COLO668 (cell line): ENCODE data around the gene TGM5.
A peak's percentile ranks its signal among the peaks of the same experiment; 100 is the strongest.

ENCODE experiments used
- DNase-seq: peaks from one replicate; lab custom pipeline; 2025; ENCODE audit not compliant: unreplicated experiment; lab: John Stamatoyannopoulos, UW

TGM5 gene

DNA sequence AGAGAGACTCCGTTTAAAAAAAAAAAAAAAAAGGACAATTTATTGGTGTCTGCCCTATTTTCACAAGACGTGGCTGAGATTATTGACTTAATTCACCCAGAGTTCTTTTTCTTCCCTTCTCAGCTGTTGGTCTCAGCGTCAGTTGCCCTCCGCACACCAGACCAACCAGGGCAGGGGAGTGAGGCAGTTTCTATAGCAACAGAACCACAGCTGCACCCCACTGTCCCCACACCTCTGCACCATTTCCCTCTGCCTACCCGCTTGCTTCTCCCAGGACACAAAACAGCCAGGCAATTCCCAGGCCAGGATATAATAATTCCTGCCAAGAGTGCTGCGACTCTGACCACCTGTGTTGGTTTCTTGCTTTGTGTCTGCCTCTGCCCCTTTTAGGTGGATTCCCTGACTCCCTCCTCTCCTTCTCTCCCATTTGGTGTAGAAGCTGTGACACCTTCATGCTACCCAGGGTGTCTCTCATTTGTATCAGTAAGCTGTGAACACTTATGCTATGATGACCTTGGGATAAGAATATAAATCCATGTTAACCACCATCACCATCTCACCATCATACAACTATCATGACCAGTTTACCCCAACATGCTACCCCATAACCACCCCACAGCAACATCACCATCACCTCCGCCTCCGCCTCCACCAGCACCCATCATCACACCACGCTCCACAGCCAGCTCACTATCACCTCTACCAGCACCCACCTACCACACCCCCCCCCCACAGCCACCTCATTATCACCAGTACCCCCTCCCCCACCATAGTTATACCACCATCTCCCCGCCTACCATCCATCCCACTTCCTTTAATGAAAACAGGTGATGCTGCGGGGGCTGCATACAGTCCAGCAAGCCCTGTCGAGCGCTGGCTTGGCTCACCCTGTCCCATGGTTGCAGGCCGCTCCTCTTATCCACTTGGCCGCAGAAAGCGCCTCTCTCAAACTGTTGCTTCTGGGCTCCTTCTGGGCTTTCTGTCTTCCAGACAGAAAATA lies 46.5 kb downstream of the TGM5 start:
- DNase-seq: no peak

DNA sequence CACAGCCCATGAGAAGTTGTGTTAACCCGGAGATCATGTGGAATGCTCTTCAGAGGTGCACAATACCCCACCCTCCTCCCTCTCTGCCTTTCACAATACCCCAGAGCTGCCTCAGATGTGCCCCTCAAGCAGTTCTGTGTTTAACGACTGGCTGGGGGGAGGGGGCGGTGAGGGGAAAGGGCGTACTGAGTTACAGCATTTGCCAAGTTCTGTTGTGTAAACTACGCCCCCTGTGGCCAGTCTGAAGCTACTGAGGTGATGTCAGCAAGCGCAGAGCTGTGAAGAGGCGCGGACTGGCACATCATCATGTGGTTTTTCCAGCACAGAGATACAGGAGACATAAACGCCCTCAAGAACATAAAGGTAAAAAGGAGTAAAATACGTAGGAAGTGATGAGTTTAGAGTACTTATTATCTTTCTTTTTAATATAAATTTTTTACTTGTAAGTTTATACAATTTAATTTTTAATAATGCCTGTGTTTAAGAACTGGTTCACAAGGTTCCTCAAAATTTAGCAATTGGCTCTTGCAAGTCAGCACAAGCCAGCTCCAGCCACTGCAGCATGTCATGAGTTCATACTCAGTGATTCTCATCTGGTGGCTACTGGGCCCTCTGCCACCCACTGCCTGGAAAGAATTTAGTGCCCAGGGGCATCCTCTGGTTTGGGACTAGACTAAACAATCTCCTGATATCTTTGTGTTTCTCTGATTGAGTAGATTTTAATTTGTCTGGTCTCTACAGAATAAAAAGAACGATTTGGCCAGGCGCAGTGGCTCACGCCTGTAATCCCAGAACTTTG lies 47.6 kb downstream of the TGM5 start:
- no peak for DNase-seq

DNA sequence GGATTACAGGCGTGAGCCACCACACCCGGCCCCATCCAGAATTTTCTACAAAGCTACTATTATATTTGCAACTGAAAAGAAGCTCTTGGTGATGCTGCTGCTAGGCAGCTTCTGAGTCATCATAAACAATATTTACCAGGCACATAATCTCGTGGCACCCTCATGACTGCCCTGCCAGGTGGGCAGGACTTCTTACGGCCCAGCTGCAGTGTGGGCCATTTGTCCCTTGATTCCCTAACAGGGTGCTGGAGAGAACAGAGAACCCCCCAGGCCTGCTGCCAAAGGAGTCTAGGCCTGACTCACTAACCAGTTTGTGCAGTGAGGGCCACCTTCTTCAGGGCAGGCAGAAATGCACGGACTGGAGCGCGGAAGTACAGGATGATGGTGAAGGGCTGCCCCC lies 50.8 kb downstream of the TGM5 start:
- no peak for DNase-seq

DNA sequence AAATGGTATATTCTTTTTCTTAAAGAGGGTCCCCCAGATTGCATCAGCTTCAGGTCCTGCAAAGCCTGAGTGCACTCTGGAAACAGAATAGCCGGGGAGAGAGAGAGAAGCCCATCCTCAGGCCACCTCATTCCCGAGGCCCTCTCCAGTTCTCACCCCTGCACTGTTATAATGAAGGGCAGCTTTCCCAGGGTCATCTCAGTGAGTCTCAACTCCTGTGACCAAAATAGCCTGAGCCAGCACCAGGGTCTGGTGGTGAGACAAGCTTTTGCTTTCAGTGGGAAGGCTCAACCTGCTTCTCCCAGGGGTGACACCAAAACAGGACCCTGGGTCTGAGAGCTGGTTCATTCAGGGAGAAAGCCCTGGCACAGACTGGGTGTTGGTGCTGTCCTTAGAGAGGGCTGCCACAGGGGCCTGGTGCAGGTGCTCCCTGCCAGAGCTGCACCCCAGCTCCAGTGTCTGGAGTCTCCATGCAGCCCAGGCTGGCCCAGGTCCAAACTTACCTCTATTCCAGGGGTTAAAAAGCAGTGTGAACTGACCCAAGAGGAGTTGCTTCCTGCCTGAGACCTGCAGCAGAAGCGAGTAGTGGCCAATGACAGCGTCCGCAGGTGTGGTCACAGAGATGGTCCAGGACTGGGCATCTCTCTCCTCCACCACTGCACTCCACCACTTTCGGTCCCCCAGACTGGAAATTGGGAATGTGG lies 52.0 kb downstream of the TGM5 start:
- DNase-seq: no peak

DNA sequence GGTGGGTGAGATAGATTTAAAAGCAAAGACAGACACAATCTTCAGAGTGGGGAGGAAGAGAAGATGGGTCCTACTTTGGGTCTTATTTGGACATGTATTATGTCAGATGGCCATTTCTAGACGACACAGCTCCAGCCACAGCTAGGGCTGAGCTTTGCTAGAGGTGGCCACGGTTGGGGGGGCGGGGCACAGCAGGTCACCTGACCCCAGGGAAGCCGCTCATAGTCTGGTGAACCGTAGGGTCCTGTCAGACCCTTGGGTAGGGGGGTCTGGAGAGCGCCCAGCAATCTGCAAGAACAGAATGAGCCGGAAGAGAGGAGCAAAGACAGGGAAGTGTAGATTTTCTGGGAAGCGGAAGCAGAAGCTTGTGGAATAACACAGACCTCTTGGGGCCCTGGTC lies 52.6 kb downstream of the TGM5 start:
- DNase-seq: no peak

DNA sequence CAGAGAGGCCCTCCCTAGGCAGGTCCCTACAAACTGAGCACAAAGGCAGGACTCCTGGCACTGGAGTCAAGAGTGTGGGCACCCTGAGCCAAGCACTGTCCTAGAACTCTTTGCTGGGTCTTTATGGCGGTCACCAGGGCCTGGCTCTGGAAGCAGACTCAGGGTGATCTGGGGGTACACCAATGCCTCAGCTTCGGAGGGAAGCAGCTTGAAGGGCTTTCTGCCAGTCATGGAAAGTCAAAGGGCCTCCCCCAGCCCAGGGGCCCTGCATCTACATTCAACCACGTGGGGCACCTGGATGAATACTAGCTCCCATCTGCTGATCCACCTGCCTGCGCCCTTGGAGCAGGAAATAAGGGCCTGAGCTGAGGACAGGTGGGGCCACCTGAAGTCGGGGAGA lies 53.3 kb downstream of the TGM5 start:
- DNase-seq: no peak

DNA sequence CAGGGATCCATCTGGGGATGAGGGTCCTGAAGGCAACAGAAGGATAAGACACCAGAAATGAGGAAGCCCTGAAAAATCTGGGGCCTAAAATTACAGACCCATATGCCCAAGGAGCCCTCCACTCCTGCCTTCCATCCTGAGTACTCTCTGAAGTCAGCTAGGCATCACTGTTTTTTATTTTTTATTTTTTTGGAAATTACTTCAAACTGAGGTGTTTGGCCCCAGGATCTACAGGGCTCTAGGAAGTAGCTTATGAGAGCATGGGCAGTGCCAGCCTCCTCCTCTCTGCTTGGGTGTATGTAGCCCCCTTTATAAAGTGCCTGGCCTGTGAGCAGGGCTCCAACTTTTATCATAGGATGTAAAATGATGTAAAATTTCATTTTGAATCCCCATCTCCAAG lies 53.8 kb downstream of the TGM5 start:
- no peak for DNase-seq

DNA sequence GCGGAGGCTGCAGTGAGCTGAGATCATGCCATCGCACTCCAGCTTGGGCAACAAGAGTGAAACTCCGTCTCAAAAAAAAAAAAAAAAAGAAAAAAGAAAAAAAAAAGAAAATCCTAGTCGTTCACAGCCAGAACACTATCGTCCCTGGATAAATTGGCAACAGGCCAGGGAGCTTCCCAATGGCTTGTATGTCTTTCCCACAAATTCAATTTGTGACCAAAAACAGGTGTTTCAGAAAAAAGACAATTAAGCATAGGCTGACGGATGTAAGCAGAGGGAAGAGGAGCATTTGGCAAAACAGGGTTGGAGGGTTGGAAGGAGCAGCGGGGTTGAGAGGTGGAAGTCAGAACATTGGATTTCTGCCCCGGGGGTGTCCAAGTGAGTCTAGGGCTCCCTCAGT lies 54.4 kb downstream of the TGM5 start:
- DNase-seq: no peak

DNA sequence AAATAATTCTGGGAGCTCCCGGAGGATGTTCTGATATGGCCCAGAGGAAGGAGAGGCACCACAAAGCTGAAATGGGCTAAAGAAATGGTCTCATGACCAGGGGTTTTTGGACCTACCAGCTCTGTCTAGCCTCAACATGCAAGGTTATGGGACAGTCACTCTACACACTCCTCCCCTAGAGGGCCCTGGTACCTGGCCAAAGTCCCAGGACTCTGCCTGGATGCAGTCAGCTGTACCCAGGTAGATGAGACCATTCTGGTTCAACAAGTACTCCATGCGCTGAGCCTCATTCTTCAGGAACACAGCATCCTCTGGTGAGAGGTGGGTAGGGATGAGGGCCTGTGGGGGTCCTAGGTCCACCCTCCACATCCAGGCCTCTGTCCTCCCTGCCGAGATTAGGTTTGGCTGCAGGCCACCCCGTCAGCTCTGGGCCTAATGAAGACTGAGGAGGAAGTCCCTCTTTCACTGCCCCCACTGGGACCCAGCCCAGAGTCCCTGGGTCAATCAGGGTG lies 55.4 kb downstream of the TGM5 start:
- no peak for DNase-seq

DNA sequence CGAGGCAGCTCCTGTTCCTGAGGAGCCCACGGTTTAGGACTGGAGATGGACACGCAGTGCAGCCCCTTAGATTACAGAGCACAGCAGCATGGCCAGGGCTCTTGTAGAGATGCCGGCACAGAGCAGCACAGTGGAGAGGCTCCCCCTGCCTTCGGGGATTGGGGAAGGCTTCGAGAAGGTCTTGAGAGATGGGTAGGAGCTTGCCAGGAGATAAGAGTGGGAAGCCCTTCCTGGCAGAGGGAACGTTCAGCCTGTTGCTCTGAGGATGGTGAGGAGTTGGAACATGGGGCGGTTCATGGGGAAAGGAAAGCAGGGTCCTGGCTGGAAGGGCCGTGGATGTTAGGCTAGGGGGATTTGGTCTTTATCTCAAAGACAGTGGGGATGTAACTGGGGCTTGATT lies 55.9 kb downstream of the TGM5 start:
- no peak for DNase-seq

DNA sequence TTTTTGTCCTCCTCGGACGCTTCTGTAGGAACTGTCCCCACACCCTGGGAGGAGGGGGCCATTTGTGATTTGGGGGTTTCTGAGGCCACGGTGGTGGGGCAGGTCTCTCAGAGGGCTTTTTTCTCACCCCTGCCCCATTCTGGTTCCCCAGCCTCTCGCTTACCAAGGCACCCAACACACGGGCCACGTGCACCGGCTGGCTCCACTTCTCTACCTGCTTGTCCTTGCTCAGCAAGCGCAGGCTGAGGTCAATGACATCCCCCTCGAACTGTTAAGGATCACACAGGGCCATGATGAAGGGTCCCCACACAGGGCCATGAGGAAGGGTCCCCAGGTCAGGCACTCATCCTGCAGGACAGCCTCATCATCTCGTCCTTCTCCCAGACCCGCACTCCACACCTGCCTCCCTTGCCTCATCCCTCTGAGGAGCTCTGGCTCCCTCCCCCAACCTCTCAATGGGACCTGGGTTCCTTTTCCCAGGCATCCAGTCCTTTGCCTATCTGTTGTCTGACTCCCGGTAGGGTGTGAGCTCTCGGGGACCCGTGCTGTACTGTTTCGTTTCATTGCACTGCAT lies 56.5 kb downstream of the TGM5 start:
- DNase-seq: no peak

DNA sequence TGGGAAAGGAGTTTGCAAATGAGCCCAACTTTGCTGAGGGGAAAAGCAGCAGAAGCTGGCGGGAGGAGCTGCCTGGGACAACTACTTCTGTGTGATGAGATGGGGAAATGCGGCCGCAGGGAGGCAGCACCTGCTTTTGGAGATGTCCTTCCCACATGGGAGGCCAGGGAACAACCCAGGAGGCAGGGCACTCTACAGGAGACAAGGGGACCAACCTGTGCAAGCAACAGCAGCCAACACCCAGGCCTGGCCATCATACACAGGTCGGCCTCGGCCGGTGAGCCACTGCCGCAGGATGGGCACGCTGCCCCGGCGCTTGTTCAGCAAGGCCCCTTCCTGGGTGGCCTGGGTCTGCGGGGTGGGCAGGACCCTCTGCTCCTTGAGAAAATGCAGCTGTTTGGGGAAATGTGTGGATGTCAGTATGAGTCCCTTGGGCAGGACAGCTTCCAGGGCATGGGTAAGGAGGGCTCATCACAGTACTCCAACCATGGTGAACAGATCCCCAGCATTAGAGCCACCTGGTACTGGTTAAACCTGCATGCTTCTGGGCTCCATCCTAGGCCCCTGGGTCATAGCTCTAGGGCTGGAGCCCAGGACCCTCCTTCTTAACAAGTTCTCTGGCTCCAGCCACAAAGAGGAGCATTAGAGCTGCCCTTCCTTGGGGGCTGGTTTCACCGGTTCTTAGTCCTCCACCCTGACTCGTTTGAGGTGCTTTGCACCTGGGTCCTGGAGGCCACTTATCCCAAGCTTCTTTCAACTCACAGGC lies 57.5 kb downstream of the TGM5 start:
- DNase-seq: peak; percentile 25

DNA sequence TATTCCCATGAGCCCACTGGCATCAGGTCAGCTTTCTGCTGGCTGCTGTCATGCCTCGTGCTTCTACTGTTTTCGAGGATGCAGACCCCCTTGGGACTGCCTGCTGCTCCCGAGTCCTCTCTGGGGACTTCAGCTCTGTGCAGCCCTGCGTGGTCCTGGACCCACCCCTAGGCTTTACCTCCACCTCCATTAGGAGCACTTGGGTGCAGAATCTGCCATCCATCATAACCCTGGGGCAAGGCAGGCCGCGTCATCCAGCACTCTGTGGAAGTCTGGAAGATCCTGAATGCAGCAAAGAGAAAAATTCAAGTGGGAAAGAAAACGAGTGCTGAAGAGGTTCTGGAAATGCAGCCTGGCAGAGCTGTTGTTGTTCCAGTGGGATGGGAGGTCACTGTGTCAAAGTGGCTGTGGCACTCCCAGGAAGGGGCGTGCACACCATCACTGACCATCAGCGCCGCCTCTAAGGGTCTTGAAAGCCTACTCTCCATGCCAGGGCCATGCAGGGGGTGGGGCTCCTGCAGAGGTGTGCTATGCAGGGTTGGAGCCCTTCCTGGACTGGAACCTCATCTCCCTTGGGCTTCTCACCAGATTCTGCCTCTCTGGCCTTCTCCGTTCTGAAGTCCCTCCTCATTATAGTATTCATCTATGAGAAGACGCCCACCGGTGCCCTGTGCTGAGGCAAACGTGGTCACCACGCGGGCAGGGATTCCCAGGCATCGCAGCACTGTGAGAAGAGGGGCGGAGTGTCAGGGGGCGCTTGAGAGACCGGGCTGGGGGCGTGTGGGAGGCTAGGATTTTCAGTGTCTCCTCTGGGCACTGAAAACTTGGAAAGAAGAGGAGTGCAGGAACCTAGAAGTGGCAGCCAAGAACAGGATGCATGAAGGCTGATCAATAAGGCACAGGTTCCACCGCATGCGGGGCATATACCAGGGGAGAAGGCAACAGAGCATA lies 58.4 kb downstream of the TGM5 start:
- DNase-seq: no peak

DNA sequence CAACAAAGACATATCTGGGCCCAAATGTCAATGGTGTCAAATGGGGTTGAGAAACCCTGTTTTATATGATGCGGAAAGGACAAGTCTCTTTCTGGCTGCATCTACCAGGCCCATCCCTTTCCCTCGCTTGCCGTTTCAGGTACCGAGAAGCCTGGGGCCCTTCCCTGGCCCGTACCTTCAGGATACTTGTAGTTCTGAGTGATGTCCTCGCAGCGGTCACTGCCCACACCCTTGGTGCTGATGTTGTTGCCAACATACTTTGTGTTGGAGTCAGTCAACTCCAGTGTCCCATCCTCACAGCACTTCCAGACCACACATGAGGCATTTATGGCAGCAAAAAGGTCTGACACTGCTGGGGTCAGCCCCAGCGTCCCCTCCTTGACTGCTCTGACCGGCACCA lies 59.7 kb downstream of the TGM5 start:
- no peak for DNase-seq

DNA sequence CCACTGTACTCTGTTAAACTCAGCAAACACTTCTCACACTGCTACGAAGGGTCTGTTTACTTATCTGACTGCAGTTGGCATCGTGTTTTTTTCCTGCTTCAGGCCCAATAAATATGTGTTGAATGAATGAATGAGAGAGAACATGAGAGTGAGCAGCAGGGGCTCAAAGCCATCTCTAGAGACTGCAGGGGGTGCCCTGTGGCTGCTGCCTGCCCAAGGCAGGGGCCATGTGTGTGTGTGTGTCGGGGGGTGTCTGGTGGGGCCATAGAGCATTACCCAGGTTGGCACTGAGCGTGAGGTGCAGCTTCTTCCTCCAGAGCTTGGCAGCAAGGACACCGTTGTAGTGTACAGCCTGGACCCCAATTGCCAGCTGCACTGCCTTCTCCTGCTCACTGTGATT lies 60.7 kb downstream of the TGM5 start:
- no peak for DNase-seq

DNA sequence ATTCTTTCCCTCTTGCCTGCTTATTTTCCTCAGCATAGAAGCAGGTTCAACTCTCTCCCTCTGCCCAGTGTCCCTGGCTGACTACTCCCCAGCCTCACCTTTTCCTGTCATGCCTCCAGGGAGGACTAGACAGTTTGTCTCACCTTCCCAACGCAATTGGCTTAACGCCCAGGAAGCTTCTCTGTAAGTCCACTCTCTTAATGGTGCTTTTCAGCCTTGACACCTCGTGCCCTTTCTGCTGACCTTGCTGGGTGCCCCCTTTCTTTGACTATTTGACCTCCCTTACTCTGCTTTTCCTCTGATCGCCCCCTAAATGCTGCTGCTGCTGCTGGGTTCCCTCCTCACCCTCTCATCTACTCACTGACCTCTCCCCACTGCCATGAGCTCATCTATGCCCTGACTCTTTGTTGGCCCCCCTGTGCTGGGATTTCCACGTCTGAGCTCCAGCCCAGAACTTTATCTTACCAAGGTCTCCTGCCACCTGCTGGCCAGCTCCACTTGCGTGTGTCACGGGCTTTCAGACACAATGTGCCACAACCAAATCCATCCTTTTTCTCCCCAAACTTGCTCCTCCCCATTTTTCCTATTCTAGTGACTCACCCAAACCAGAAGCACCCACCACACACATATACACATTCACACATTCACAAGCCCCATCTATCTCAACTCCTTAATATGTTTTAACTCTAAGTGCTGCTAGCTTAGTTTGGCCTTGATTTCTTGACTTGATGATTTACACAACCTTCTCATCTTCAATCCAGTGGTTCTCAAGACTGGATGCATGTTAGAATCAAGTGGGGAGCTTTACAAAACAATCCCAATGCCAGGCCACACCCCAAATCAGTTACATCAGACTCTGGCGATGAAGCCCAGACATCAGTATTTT lies 62.5 kb downstream of the TGM5 start:
- peak; percentile 27 for DNase-seq

DNA sequence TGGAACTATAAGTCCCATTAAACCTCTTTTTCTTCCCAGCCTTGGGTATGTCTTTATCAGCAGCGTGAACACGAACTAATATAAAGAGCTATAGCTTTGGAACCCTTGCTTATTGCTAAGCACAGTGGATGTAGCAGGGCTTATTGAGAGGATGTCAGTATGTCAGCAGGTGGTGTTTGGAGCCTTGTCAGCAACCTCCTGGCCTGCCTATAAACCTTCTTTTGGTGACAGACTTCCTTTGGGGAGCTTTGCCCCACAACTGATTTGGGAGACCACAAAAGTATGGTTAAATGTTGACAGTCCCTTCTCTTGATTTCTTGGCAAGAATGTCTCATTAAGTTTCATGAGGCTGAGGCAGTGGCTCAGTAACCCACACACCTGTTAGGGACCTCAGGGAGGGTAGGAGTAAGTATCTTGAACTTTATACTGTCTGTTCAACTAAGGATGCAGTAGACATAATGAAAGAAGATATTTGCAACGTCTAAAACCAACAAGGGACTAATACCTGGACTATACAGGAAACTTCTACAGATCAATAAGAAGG lies 66.7 kb downstream of the TGM5 start:
- DNase-seq: no peak

DNA sequence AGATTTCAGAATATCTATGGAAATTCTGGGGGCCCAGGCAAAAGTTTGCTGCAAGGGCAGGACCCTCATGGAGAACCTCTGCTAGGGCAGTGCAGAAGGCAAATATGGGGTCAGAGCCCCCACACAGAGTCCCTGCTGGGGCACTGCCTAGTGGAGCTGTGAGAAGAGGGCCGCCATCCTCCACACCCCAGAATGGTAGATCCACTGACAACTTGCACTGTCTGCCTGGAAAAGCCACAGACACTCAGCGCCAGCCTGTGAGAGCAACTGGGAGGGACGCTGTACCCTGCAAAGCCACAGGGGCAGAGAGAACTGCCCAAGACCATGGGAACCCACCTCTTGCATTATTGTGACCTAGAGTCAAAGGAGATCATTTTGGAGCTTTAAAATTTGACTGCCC lies 67.7 kb downstream of the TGM5 start:
- DNase-seq: no peak
